Retina (tissue), 1 donor: Measurements from ENCODE around the gene LRP1B.
A peak's percentile ranks its signal among the peaks of the same experiment; 100 is the strongest.
"Not testable (repeated sequence)": the region's sequence is repeated elsewhere in the genome, so short reads cannot be mapped to it uniquely, and the experiment has no call there.

ENCODE experiments used
- DNase-seq: peaks from one replicate; pipeline ENCODE4 v3.0.0-alpha.2; 2016

LRP1B gene

GRCh38 chr2:142100970-142101369 lies 29.8 kb downstream of the LRP1B start:
- DNase-seq = no peak

GRCh38 chr2:142100139-142100873 lies 30.5 kb downstream of the LRP1B start:
- peak; percentile 26 for DNase-seq

- no peak for DNase-seq
These were observed 33.1 kb downstream of the LRP1B start for GRCh38 chr2:142097711-142098110.

GRCh38 chr2:142095647-142096046 lies 35.2 kb downstream of the LRP1B start:
- no peak for DNase-seq

GRCh38 chr2:142094233-142094632 lies 36.6 kb downstream of the LRP1B start:
- no peak for DNase-seq

GRCh38 chr2:142088058-142088568 lies 42.7 kb downstream of the LRP1B start:
- no peak for DNase-seq

- DNase-seq = not testable (repeated sequence)
These were observed 43.2 kb downstream of the LRP1B start for GRCh38 chr2:142087585-142087984.

GRCh38 chr2:142082368-142082767 lies 48.4 kb downstream of the LRP1B start:
- no peak for DNase-seq

GRCh38 chr2:142076317-142076716 lies 54.5 kb downstream of the LRP1B start:
- DNase-seq = no peak

GRCh38 chr2:142075826-142076225 lies 55.0 kb downstream of the LRP1B start:
- no peak for DNase-seq

- no peak for DNase-seq
These were observed 61.4 kb downstream of the LRP1B start for GRCh38 chr2:142069251-142069888.

- no peak for DNase-seq
These were observed 65.1 kb downstream of the LRP1B start for GRCh38 chr2:142065700-142066099.

- no peak for DNase-seq
These were observed 65.7 kb downstream of the LRP1B start for GRCh38 chr2:142065156-142065555.

GRCh38 chr2:142061733-142062132 lies 69.1 kb downstream of the LRP1B start:
- DNase-seq = no peak

- DNase-seq = no peak
These were observed 72.7 kb downstream of the LRP1B start for GRCh38 chr2:142058149-142058548.

GRCh38 chr2:142056784-142057183 lies 74.0 kb downstream of the LRP1B start:
- DNase-seq = no peak

- no peak for DNase-seq
These were observed 78.5 kb downstream of the LRP1B start for GRCh38 chr2:142052220-142052863.

- DNase-seq = no peak
These were observed 82.2 kb downstream of the LRP1B start for GRCh38 chr2:142048581-142048980.

GRCh38 chr2:142045641-142046040 lies 85.2 kb downstream of the LRP1B start:
- DNase-seq = no peak

GRCh38 chr2:142044197-142044596 lies 86.6 kb downstream of the LRP1B start:
- DNase-seq = no peak

- DNase-seq = no peak
These were observed 88.1 kb downstream of the LRP1B start for GRCh38 chr2:142042536-142043199.

- DNase-seq = no peak
These were observed 88.8 kb downstream of the LRP1B start for GRCh38 chr2:142041996-142042395.

GRCh38 chr2:142041105-142041504 lies 89.7 kb downstream of the LRP1B start:
- no peak for DNase-seq
